Suprapubic skin (tissue), 4 donors: ENCODE data around the gene USP10. TPM values are rescaled to one million over a fixed set of nuclear protein-coding genes. Genes with fewer than 3 reads are reported as not detected.

Experiments used
- DNase-seq, 2 donors: peaks; one replicate each; pipeline ENCODE4 v3.0.0-alpha.2; 2019; ENCODE audit warnings: low spot score in 2 of 2
- H3K27ac ChIP-seq: fragments of 200-600 bp; sonication (generic); one replicate; pipeline ENCODE4 v1.5.1; 2019
- H3K27me3 ChIP-seq: fragments of 200-600 bp; sonication (generic); one replicate; pipeline ENCODE4 v1.5.1; 2019
- H3K36me3 ChIP-seq: fragments of 200-600 bp; sonication (generic); one replicate; pipeline ENCODE4 v1.5.1; 2019
- H3K4me1 ChIP-seq: fragments of 200-600 bp; sonication (generic); one replicate; pipeline ENCODE4 v1.5.1; 2019
- H3K4me3 ChIP-seq: fragments of 200-600 bp; sonication (generic); one replicate; pipeline ENCODE4 v1.5.1; 2019; ENCODE audit warnings: mild to moderate bottlenecking
- H3K9me3 ChIP-seq: fragments of 200-600 bp; sonication (generic); one replicate; pipeline ENCODE4 v1.5.1; 2019
- CTCF ChIP-seq, 2 donors: fragments of 200-600 bp in 1 of 2; fragments of 450-650 bp in 1 of 2; sonication (generic) in 1 of 2; IDR thresholded peaks; one replicate each; pipeline ENCODE4 v1.5.1; 2016 to 2019; ENCODE audit warnings: antibody characterized with exemption in 2 of 2, mild to moderate bottlenecking in 1 of 2, moderate library complexity in 1 of 2
- EP300 ChIP-seq: sonication (generic); formaldehyde crosslinking; IDR thresholded peaks from one replicate; pipeline ENCODE4 v1.6.1; 2017; ENCODE audit warnings: antibody characterized with exemption
- POLR2A ChIP-seq, 2 donors: fragments of 450-650 bp; IDR thresholded peaks; one replicate each; pipeline ENCODE4 v1.6.1; 2017; ENCODE audit warnings: antibody characterized with exemption in 2 of 2, mild to moderate bottlenecking in 2 of 2, moderate library complexity in 2 of 2
- POLR2AphosphoS5 ChIP-seq, 3 donors: sonication (generic); formaldehyde crosslinking; IDR thresholded peaks; one replicate each; pipeline ENCODE4 v1.6.1; 2017; ENCODE audit warnings: antibody characterized with exemption in 3 of 3
- WGBS: methylation state at CpG from one replicate; pipeline ENCODE4 v1.1.5; 2018; 5-methylcytosine and 5-hydroxymethylcytosine counted together
- total RNA-seq, 4 donors: library from RNA; depleted of rRNA; stranded (reverse); fragments of >200 nt; gene quantifications; one replicate each; pipeline ENCODE4 v1.1.0, GENCODE V29; 2016

USP10 gene
- 10 to 100 TPM; 58.5 to 92.2 (median 69.8) TPM for total RNA-seq

GRCh38 chr16:84699712-84700445 is at the start of gene USP10:
USP10 (plus strand) TSS chr16:84700000; CDS start chr16:84700091, 91 bp downstream.
- no peaks in the 10 kb centered on the region for H3K9me3 ChIP-seq
- TF ChIP-seq CTCF (IDR thresholded peaks at IDR 0.05) (no peak), POLR2A (IDR thresholded peaks at IDR 0.05) (peak; percentile 7 to 44), EP300 (no peak)
- under 1% methylated on average over 28 of the region's 97 CpGs for WGBS
- peak; percentile 83 to 84 for DNase-seq
- H3K4me1 ChIP-seq = peaks cover 33% of the 10 kb centered on the region
- peak within 1 kb of the TSS; percentile 100 for H3K4me3 ChIP-seq
- H3K36me3 ChIP-seq = no peaks in the 10 kb centered on the region
- no peaks in the 10 kb centered on the region for H3K27me3 ChIP-seq
- H3K27ac ChIP-seq = peak within 1 kb of the TSS; percentile 92

- H3K27me3 ChIP-seq = no peaks in the 10 kb centered on the region
- H3K36me3 ChIP-seq = peaks cover 27% of the 10 kb centered on the region
- no peak overlapping the region for H3K27ac ChIP-seq
- no peak overlapping the region for H3K4me3 ChIP-seq
- no peak for DNase-seq
- peaks cover 25% of the 10 kb centered on the region for H3K4me1 ChIP-seq
- 75% methylated on average over 20 of the region's 20 CpGs for WGBS
- no peaks in the 10 kb centered on the region for H3K9me3 ChIP-seq
- no peak for TF ChIP-seq EP300
- TF ChIP-seq POLR2AphosphoS5 (IDR thresholded peaks at IDR 0.05) = no peak
- no peak for TF ChIP-seq CTCF (IDR thresholded peaks at IDR 0.05)
- no peak for TF ChIP-seq POLR2A (IDR thresholded peaks at IDR 0.05)
Measured at GRCh38 chr16:84650062-84650991, 49.5 kb upstream of the USP10 start.

GRCh38 chr16:84652566-84652965 is 47.2 kb upstream of the USP10 start:
- Histone ChIP-seq H3K27ac (no peak overlapping the region), H3K27me3 (no peaks in the 10 kb centered on the region), H3K9me3 (no peaks in the 10 kb centered on the region), H3K4me1 (peaks cover 21% of the 10 kb centered on the region), H3K36me3 (peaks cover 40% of the 10 kb centered on the region), H3K4me3 (no peak overlapping the region)
- DNase-seq = no peak
- no peak for TF ChIP-seq CTCF (IDR thresholded peaks at IDR 0.05)
- no peak for TF ChIP-seq POLR2AphosphoS5 (IDR thresholded peaks at IDR 0.05)
- no peak for TF ChIP-seq POLR2A (IDR thresholded peaks at IDR 0.05)
- 74% methylated on average over 7 of the region's 7 CpGs for WGBS

GRCh38 chr16:84654238-84654637 is 45.6 kb upstream of the USP10 start:
- Histone ChIP-seq H3K4me3 (no peak overlapping the region), H3K36me3 (peaks cover 56% of the 10 kb centered on the region), H3K27me3 (no peaks in the 10 kb centered on the region), H3K9me3 (no peaks in the 10 kb centered on the region), H3K27ac (no peak overlapping the region), H3K4me1 (peaks cover 12% of the 10 kb centered on the region)
- WGBS = 91% methylated on average over 3 of the region's 3 CpGs
- TF ChIP-seq POLR2A (IDR thresholded peaks at IDR 0.05) = no peak
- no peak for TF ChIP-seq CTCF (IDR thresholded peaks at IDR 0.05)
- TF ChIP-seq POLR2AphosphoS5 (IDR thresholded peaks at IDR 0.05) = no peak
- no peak for TF ChIP-seq EP300
- DNase-seq = no peak

GRCh38 chr16:84654998-84655397 is 44.8 kb upstream of the USP10 start:
- no peak for DNase-seq
- H3K9me3 ChIP-seq = no peaks in the 10 kb centered on the region
- TF ChIP-seq CTCF (IDR thresholded peaks at IDR 0.05) = no peak
- TF ChIP-seq POLR2AphosphoS5 (IDR thresholded peaks at IDR 0.05) = no peak
- no peak for TF ChIP-seq EP300
- TF ChIP-seq POLR2A (IDR thresholded peaks at IDR 0.05) = no peak
- H3K4me1 ChIP-seq = peaks cover 5% of the 10 kb centered on the region
- peaks cover 64% of the 10 kb centered on the region for H3K36me3 ChIP-seq
- WGBS = 58% methylated on average over 6 of the region's 6 CpGs
- H3K4me3 ChIP-seq = no peak overlapping the region
- H3K27ac ChIP-seq = no peak overlapping the region
- H3K27me3 ChIP-seq = no peaks in the 10 kb centered on the region
